Glutamatergic neuron (in vitro differentiated cells): ENCODE measurements around the gene SLC37A1. TPM values are rescaled to one million over a fixed set of nuclear protein-coding genes. Genes with fewer than 3 reads are reported as not detected.

ENCODE experiments used
- DNase-seq: peaks from one replicate; pipeline ENCODE4 v3.0.0; 2022
- H3K27ac Mint-ChIP-seq: one replicate; pipeline ENCODE4 v1.8.0; 2020; ENCODE audit warnings: mild to moderate bottlenecking, mixed read lengths, inconsistent platforms; ENCODE audit not compliant: unreplicated experiment
- H3K27me3 Mint-ChIP-seq: one replicate; pipeline ENCODE4 v1.8.0; 2020; ENCODE audit warnings: mild to moderate bottlenecking, moderate library complexity, mixed read lengths, inconsistent platforms; ENCODE audit not compliant: unreplicated experiment
- H3K36me3 Mint-ChIP-seq: one replicate; pipeline ENCODE4 v1.8.0; 2020; ENCODE audit warnings: mild to moderate bottlenecking, mixed read lengths, inconsistent platforms; ENCODE audit not compliant: unreplicated experiment
- H3K4me1 Mint-ChIP-seq: one replicate; pipeline ENCODE4 v1.8.0; 2020; ENCODE audit warnings: mild to moderate bottlenecking, low read depth, mixed read lengths, inconsistent platforms; ENCODE audit not compliant: unreplicated experiment
- H3K4me3 Mint-ChIP-seq: one replicate; pipeline ENCODE4 v1.8.0; 2020; ENCODE audit warnings: mild to moderate bottlenecking, mixed read lengths, inconsistent platforms; ENCODE audit not compliant: unreplicated experiment
- H3K9me3 Mint-ChIP-seq: one replicate; pipeline ENCODE4 v1.8.0; 2020; ENCODE audit warnings: mild to moderate bottlenecking, moderate library complexity, mixed read lengths, inconsistent platforms; ENCODE audit not compliant: unreplicated experiment
- total RNA-seq: library from RNA; stranded (reverse); fragmentation: NEBNext Ultra II Directional; extraction: Animal tissue kit (Norgen Biotek cat#: 25700); gene quantifications from one replicate; pipeline ENCODE4 v1.2.1, GENCODE V29; 2021; ENCODE audit not compliant: unreplicated experiment
- TF ChIP-seq, protein P1 (sequence below): fragments of 200-600 bp; sonication (generic); IDR thresholded peaks from one replicate; pipeline ENCODE4 v1.5.0; 2021; ENCODE audit not compliant: partially characterized antibody, unreplicated experiment

The SLC37A1 gene
- total RNA-seq, 1 donor from 2014 or later = 65.7 TPM

DNA sequence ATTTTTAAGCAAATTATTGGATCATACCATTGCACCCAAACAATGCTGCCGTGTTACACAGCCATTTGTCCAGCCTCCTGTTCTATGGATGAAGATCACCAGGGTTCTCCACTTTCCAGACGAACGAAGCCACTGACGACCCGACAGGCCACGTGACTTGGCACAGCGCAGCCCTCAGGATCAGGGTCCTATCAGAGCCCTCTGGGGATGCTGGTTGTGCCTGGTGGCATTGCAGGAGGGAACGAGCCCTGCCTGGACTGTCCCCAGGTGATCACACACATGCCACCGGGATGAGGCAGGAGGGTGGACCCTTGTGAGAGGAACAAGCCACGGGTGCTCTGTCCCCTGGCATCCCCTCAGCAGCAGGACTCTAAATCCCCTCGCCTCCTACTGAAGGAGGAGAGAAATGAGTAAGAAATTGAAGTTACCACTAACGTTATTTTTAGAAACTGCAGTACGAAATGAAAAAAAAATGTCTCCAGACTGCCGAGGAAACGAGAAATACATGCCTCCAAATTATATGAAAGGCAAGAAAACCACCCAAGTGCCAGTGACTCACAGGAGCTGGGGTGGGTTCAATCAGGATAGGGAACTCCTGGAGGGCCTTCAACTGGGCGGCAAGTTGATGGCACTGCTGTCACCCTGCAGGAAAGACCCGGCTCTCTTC lies 81.1 kb downstream of the SLC37A1 start:
- DNase-seq = no peak
- TF ChIP-seq, protein P1, sequence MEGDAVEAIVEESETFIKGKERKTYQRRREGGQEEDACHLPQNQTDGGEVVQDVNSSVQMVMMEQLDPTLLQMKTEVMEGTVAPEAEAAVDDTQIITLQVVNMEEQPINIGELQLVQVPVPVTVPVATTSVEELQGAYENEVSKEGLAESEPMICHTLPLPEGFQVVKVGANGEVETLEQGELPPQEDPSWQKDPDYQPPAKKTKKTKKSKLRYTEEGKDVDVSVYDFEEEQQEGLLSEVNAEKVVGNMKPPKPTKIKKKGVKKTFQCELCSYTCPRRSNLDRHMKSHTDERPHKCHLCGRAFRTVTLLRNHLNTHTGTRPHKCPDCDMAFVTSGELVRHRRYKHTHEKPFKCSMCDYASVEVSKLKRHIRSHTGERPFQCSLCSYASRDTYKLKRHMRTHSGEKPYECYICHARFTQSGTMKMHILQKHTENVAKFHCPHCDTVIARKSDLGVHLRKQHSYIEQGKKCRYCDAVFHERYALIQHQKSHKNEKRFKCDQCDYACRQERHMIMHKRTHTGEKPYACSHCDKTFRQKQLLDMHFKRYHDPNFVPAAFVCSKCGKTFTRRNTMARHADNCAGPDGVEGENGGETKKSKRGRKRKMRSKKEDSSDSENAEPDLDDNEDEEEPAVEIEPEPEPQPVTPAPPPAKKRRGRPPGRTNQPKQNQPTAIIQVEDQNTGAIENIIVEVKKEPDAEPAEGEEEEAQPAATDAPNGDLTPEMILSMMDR = no peak
- H3K36me3 Mint-ChIP-seq = peaks cover 19% of the 10 kb centered on the region
- no peak overlapping the region for H3K4me3 Mint-ChIP-seq
- H3K9me3 Mint-ChIP-seq = peaks cover 17% of the 10 kb centered on the region
- H3K4me1 Mint-ChIP-seq = peaks cover 2% of the 10 kb centered on the region
- H3K27me3 Mint-ChIP-seq = peaks cover 2% of the 10 kb centered on the region
- H3K27ac Mint-ChIP-seq = no peak overlapping the region

DNA sequence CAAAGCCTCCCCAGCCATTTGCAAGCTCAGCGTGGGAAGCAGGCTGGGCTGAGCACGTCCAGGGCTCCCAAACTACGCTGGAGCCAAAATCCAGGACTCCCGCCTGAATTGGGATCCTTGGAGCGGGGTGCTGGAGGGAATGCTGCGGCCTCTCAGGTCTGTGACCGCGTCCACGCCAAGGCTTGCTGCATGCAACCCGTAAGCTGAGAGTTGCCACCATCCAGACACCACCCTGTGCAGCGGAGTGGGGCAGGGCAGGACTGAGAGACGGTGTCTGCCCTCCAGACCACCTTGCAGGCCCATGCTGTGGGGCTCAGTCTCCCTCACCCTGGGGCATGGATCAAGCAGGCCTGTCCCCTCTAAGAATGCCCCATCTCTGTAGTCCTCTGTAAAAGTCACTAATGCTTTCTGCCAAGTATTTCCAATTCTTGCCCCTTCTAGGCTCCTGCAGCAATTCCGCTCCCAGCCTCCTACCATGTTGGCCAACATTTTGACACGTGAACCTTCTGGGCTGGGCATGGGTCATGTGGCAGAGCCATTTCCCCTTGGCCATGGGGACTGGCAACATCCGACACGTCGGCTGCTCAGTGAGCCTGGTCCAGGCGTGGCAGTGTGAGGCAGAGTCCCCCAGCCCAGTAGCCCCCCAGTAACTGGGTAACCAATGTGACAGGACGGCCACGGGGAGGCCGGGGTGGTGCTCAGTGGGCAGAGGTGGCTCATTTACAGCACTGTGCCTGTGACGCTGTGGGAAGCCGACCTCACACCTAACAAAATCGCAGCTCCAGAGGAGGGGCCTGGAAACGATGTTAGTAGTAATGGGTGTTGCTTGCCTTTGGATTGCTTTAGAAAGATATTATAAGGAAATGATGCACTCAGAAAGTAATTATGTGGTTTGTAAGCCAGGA lies 81.9 kb downstream of the SLC37A1 start:
- TF ChIP-seq, protein P1 = no peak
- H3K27ac Mint-ChIP-seq = no peak overlapping the region
- peaks cover 17% of the 10 kb centered on the region for H3K9me3 Mint-ChIP-seq
- peaks cover 19% of the 10 kb centered on the region for H3K36me3 Mint-ChIP-seq
- peaks cover 2% of the 10 kb centered on the region for H3K27me3 Mint-ChIP-seq
- DNase-seq = no peak
- peaks cover 2% of the 10 kb centered on the region for H3K4me1 Mint-ChIP-seq
- H3K4me3 Mint-ChIP-seq = no peak overlapping the region

DNA sequence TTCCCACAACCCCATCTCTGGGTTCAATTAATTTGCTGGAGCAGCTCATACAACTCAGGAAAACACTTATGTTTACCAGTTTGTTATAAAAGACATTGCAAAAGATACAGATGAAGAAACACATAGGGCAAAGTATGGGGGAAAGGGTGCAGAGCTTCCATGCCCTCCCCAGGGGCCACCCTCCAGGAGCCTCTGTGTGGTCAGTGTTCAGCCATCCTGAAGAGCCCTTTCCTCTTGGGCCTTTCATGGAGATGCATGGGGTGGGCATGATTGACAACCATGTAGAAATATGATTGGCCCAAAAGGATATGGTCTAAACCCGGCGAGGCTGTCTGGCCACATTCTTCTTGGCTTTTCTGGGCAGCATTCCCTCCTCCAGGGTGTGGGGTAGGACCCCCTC lies 83.0 kb downstream of the SLC37A1 start:
- TF ChIP-seq, protein P1 = no peak
- Mint-ChIP-seq H3K27me3 (peaks cover 2% of the 10 kb centered on the region), H3K9me3 (peaks cover 16% of the 10 kb centered on the region), H3K4me3 (no peak overlapping the region), H3K27ac (no peak overlapping the region), H3K4me1 (peaks cover 2% of the 10 kb centered on the region), H3K36me3 (peaks cover 19% of the 10 kb centered on the region)
- no peak for DNase-seq

DNA sequence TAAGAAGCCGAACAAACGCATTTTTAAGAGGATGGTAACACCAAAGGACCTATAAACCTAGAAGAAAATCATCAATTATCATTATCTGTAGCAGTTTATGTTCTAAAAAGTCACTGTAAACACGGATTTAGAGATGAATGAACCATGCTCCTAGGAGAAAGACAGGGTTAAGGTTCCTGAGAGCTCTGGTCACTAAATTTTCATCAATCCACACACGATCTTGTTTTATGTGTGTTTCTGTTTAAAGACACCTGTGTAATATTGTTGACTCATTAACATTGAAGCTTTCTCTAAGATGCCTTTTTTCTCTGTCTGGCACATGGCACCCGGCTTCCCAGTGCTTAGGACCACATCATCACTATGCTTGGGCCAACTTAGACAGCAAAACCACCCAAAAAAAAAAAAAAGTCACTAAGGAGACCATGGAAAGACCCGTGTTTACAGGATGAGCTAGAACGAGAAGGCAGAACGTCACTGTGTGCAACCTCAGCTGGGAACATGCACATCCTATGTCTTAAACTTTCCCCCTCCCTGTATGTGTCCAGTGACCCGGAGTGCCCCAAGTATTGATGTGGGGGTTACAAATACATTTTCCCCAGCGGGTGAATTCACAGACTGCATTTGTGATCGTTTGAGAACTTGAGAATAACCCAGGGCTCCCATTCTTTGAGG lies 84.0 kb downstream of the SLC37A1 start:
- peaks cover 16% of the 10 kb centered on the region for H3K9me3 Mint-ChIP-seq
- DNase-seq = no peak
- H3K4me3 Mint-ChIP-seq = no peak overlapping the region
- H3K36me3 Mint-ChIP-seq = peaks cover 19% of the 10 kb centered on the region
- H3K4me1 Mint-ChIP-seq = peaks cover 2% of the 10 kb centered on the region
- H3K27ac Mint-ChIP-seq = no peak overlapping the region
- TF ChIP-seq, protein P1 = no peak
- H3K27me3 Mint-ChIP-seq = peaks cover 2% of the 10 kb centered on the region
